ENCODE measurements around the gene PSIP1.
"Not testable (repeated sequence)": the region's sequence is repeated elsewhere in the genome, so short reads cannot be mapped to it uniquely, and the experiment has no call there.

GRCh38 chr9:15442264-15442663, 68.5 kb downstream of the PSIP1 start:
- TF ChIP-seq CTCF (IDR thresholded peaks at IDR 0.05 in 4 of 5, conservative IDR thresholded peaks at IDR 0.05 in 1 of 5); POLR2A (IDR thresholded peaks at IDR 0.05): not testable (repeated sequence)

Data from gastrocnemius medialis (tissue), 4 donors.